Erythroblast (primary cell): ENCODE data around the gene RBM17.

Experiments
- GATA1 ChIP-seq: IDR thresholded peaks from 2 replicates; pipeline ENCODE4 v1.6.1; 2011; ENCODE audit warnings: low read depth, mild to moderate bottlenecking, control low read depth, low read length, moderate library complexity
- POLR2A ChIP-seq: IDR thresholded peaks from 2 replicates; pipeline ENCODE4 v1.6.1; 2011; ENCODE audit warnings: mild to moderate bottlenecking, low read length

- TF ChIP-seq POLR2A: no peak
- no peak for TF ChIP-seq GATA1
Observed at GRCh38 chr10:6128087-6128486, 39.3 kb downstream of the RBM17 start.
